IMR-90 (cell line): ENCODE data around the gene GAL3ST3. TPM values are rescaled to one million over a fixed set of nuclear protein-coding genes. Genes with fewer than 3 reads are reported as not detected.

Source experiments
- ATAC-seq: fragments of 200-7000 bp; cut with Tn5 transposase; 2 replicates; pipeline ENCODE4 v1.9.1; 2020; ENCODE audit warnings: low read depth, mild to moderate bottlenecking, moderate library complexity
- BruUV-seq: library from RNA; stranded (reverse); fragments of 400-500 nt; replicated peaks from 2 replicates; lab custom pipeline; 2021; lab: Mats Ljungman, UMichigan
- CTCF ChIA-PET: fragments of 300-600 bp; formaldehyde crosslinking; extraction: SDS; loops from one replicate; lab custom pipeline; 2021; ENCODE audit warnings: antibody characterized with exemption; lab: Yijun Ruan, JAX
- POLR2A ChIA-PET: fragments of 300-600 bp; sonication (Branson Sonifier 250); formaldehyde crosslinking; loops from one replicate; lab custom pipeline; 2022; ENCODE audit warnings: antibody characterized with exemption; ENCODE audit not compliant: unreplicated experiment; lab: Charles Lee
- DNase-seq: peaks from one replicate; pipeline ENCODE4 v3.0.0; 2013
- H2AFZ ChIP-seq: replicated peaks from 2 replicates; pipeline ENCODE3; 2013; ENCODE audit warnings: low read length, mild to moderate bottlenecking; ENCODE audit not compliant: poor library complexity
- H2AK5ac ChIP-seq: 2 replicates; pipeline ENCODE4 v1.6.1; 2013; ENCODE audit warnings: low read depth, low read length, inconsistent platforms
- H2AK9ac ChIP-seq: replicated peaks from 2 replicates; pipeline ENCODE3; 2013; ENCODE audit warnings: mild to moderate bottlenecking, low read depth, low read length, moderate library complexity; ENCODE audit not compliant: poor library complexity
- H2BK120ac ChIP-seq: 2 replicates; pipeline ENCODE4 v1.6.1; 2013; ENCODE audit warnings: low read depth, low read length, inconsistent platforms
- H2BK15ac ChIP-seq: 3 replicates; pipeline ENCODE4 v1.6.1; 2013; ENCODE audit warnings: low read depth, low read length, inconsistent platforms
- H2BK20ac ChIP-seq: 2 replicates; pipeline ENCODE4 v1.6.1; 2013; ENCODE audit warnings: low read depth, mild to moderate bottlenecking, inconsistent platforms, low read length, moderate library complexity
- H2BK5ac ChIP-seq: 2 replicates; pipeline ENCODE4 v1.6.1; 2013; ENCODE audit warnings: mild to moderate bottlenecking, low read depth, low read length, inconsistent platforms; ENCODE audit not compliant: poor library complexity, severe bottlenecking
- H3K14ac ChIP-seq: replicated peaks from 2 replicates; pipeline ENCODE4 v1.6.1; 2013; ENCODE audit warnings: low read depth, low read length, inconsistent platforms
- H3K18ac ChIP-seq: 2 replicates; pipeline ENCODE4 v1.6.1; 2013; ENCODE audit warnings: low read depth, low read length, control low read depth
- H3K23ac ChIP-seq: 2 replicates; pipeline ENCODE4 v1.6.1; 2013; ENCODE audit warnings: low read depth, low read length, inconsistent platforms
- H3K27ac ChIP-seq: 2 replicates; pipeline ENCODE4 v1.5.1; 2013; ENCODE audit warnings: mild to moderate bottlenecking, control low read depth, low read length; ENCODE audit not compliant: insufficient read depth
- H3K27me3 ChIP-seq: 2 replicates; pipeline ENCODE4 v1.6.1; 2013; ENCODE audit warnings: low read length; ENCODE audit not compliant: control insufficient read depth, insufficient read depth
- H3K36me3 ChIP-seq: 2 replicates; pipeline ENCODE4 v1.6.1; 2013; ENCODE audit warnings: low read length, mixed read lengths; ENCODE audit not compliant: control insufficient read depth, insufficient read depth
- H3K4ac ChIP-seq: 2 replicates; pipeline ENCODE4 v1.6.1; 2013; ENCODE audit warnings: low read depth, low read length, inconsistent platforms
- H3K4me1 ChIP-seq: 2 replicates; pipeline ENCODE4 v1.6.1; 2013; ENCODE audit warnings: low read length, mixed read lengths; ENCODE audit not compliant: control insufficient read depth, insufficient read depth
- H3K4me2 ChIP-seq: 2 replicates; pipeline ENCODE4 v1.6.1; 2013; ENCODE audit warnings: low read depth, mild to moderate bottlenecking, control low read depth, low read length, moderate library complexity
- H3K4me3 ChIP-seq: 2 replicates; pipeline ENCODE4 v1.5.1; 2013; ENCODE audit warnings: low read depth, mild to moderate bottlenecking, control low read depth, low read length, moderate library complexity; ENCODE audit not compliant: insufficient read depth
- H3K56ac ChIP-seq: 2 replicates; pipeline ENCODE4 v1.6.1; 2013; ENCODE audit warnings: low read length, inconsistent platforms; ENCODE audit not compliant: insufficient read depth; ENCODE audit errors: extremely low read depth
- H3K79me1 ChIP-seq, 2 experiments: 2 replicates each; pipeline ENCODE4 v1.6.1; 2013; ENCODE audit warnings: low read length in 2 of 2, inconsistent platforms in 1 of 2, low read depth in 1 of 2
- H3K9ac ChIP-seq: 2 replicates; pipeline ENCODE4 v1.6.1; 2013; ENCODE audit warnings: low read depth, low read length, control low read depth
- H3K9me1 ChIP-seq: 2 replicates; pipeline ENCODE4 v1.6.1; 2013; ENCODE audit warnings: low read length, inconsistent platforms; ENCODE audit not compliant: insufficient read depth
- H3K9me3 ChIP-seq: 2 replicates; pipeline ENCODE4 v1.6.1; 2013; ENCODE audit warnings: low read length; ENCODE audit not compliant: control insufficient read depth, insufficient read depth
- H4K20me1 ChIP-seq: 2 replicates; pipeline ENCODE4 v1.6.1; 2013; ENCODE audit warnings: low read length, inconsistent platforms; ENCODE audit not compliant: insufficient read depth
- H4K5ac ChIP-seq: 2 replicates; pipeline ENCODE4 v1.6.1; 2013; ENCODE audit warnings: mild to moderate bottlenecking, low read depth, low read length, control low read depth
- H4K8ac ChIP-seq, 2 experiments: 2 replicates each; pipeline ENCODE4 v1.6.1; 2013; ENCODE audit warnings: low read depth in 2 of 2, low read length in 2 of 2, control low read depth in 1 of 2, inconsistent platforms in 1 of 2
- H4K91ac ChIP-seq: 2 replicates; pipeline ENCODE4 v1.6.1; 2013; ENCODE audit warnings: low read depth, low read length, inconsistent platforms; ENCODE audit not compliant: insufficient read depth
- MAZ ChIP-seq: IDR thresholded peaks from 2 replicates; pipeline ENCODE4 v1.6.1; 2012; ENCODE audit warnings: low read depth, mild to moderate bottlenecking, low read length, improper control_type of control experiment, moderate library complexity, borderline replicate concordance
- MXI1 ChIP-seq: IDR thresholded peaks from 2 replicates; pipeline ENCODE4 v1.6.1; 2012; ENCODE audit warnings: low read depth, mild to moderate bottlenecking, low read length, moderate library complexity, borderline replicate concordance
- POLR2A ChIP-seq: IDR thresholded peaks from 2 replicates; pipeline ENCODE4 v1.6.1; 2012; ENCODE audit warnings: mild to moderate bottlenecking, low read depth, low read length
- RAD21 ChIP-seq: IDR thresholded peaks from 2 replicates; pipeline ENCODE4 v1.6.1; 2012; ENCODE audit warnings: low read length, improper control_type of control experiment
- WGBS, 2 experiments: methylation state at CpG; one replicate each; pipeline versions ENCODE4 v1.1.5 to v1.1.7; 2013; ENCODE audit warnings: missing lambda C conversion rate in 2 of 2; ENCODE audit not compliant: insufficient read length in 1 of 2; ENCODE audit errors: extremely low coverage in 2 of 2; 5-methylcytosine and 5-hydroxymethylcytosine counted together
- dilution Hi-C: fragments of 300-500 bp; cut with HindIII; formaldehyde crosslinking; loops from one replicate; pipeline ENCODE4 v1.14.3; 2018; ENCODE audit warnings: low sequenced_read_pairs; ENCODE audit not compliant: unreplicated experiment
- in situ Hi-C: fragments of 300-500 bp; cut with MboI; formaldehyde crosslinking; loops from 3 replicates; pipeline ENCODE4 v1.14.3; 2019; ENCODE audit warnings: low sequenced_read_pairs, inconsistent platforms, mixed read lengths
- intact Hi-C: fragments of 100-400 bp; cut with micrococcal nuclease; formaldehyde crosslinking; loops from 2 replicates; pipeline ENCODE4 v1.10.0; 2022
- polyA plus RNA-seq, 3 experiments: library from polyadenylated mRNA; depleted of rRNA; stranded (reverse); fragments of >200 nt; gene quantifications; 2 replicates each; pipeline ENCODE4 v1.2.3, GENCODE V29; 2012; ENCODE audit warnings: low replicate concordance in 1 of 3
- total RNA-seq: library from RNA; depleted of rRNA; stranded (reverse); fragments of >200 nt; gene quantifications from 2 replicates; pipeline ENCODE4 v1.2.3, GENCODE V29; 2012
- TF ChIP-seq, protein P1 (sequence below): fragments of 150-350 bp; IDR thresholded peaks from 2 replicates; pipeline ENCODE4 v1.6.1; 2016; ENCODE audit warnings: low read depth, mild to moderate bottlenecking, low read length, moderate library complexity, borderline replicate concordance

Gene GAL3ST3
- total and polyA plus RNA-seq, 2 of the 4 experiments (the other 2 are of a cell fraction), result 0.19 TPM; not detected in 1

DNA sequence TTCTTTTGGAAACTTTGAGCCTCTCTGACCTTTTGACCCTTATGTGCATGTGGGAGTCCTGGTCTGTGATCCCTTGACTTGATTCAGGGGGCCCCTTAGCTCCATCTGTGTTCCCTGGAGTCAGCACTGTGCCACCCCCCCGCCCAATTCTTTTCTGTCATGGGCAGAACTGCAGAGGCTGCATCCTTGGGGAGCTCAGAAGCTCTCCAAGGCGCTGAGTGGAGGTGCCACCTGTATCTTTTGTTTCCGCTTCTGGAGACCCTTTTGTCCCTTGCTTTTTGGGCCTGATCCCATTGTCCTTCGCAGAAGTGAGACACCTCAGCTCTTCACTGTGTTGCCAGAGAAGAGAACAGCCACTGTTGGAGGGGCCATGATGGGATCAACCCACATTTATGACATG, 18.7 kb upstream of the GAL3ST3 start:
- POLR2A ChIA-PET, result no interaction called here
- intact Hi-C loops, result no loop called here
- H4K20me1 ChIP-seq, result peaks cover 27% of the 10 kb centered on the region

More for the DNA sequence above, 18.7 kb upstream of the GAL3ST3 start:
- Histone ChIP-seq H3K27ac (no peak overlapping the region), H3K9ac (no peak overlapping the region), H2BK120ac (no peak overlapping the region), H3K4me2 (no peak overlapping the region), H2BK5ac (no peak overlapping the region), H4K8ac (no peak overlapping the region), H3K23ac (peak overlapping the region; percentile 7; the same call in 1 of the 2 replicates), H3K4me3 (no peak overlapping the region), H3K9me3 (no peaks in the 10 kb centered on the region), H3K14ac (no peak overlapping the region), H3K36me3 (peaks cover 50% of the 10 kb centered on the region), H3K79me1 (peaks cover 25 to 60% of the 10 kb centered on the region in 2 experiments), H3K18ac (no peak overlapping the region), H2AK9ac (peak overlapping the region; percentile 68), H4K5ac (no peak overlapping the region), H3K4ac (no peak overlapping the region), H2AK5ac (no peak overlapping the region), H2BK15ac (no peak overlapping the region), H4K91ac (no peak overlapping the region), H2BK20ac (no peak overlapping the region), H2AFZ (no peak overlapping the region), H3K4me1 (peaks cover 12% of the 10 kb centered on the region), H3K27me3 (no peaks in the 10 kb centered on the region), H3K56ac (no peak overlapping the region), H3K9me1 (peaks cover 12% of the 10 kb centered on the region)
- dilution Hi-C loops, result no loop called here
- 90% methylated on average over 2 of the region's 4 CpGs; no CpG with 5 or more reads in 1 of the 2 experiments for WGBS, 2 experiments
- no peak for DNase-seq
- no peak for ATAC-seq
- CTCF ChIA-PET, result interaction anchor here (1.0 to 2.5 kb wide), 2 partner anchors 16 to 21 kb away, joined by 3 to 11 read pairs; partner anchors contain the start of gene SF3B2
- TF ChIP-seq, protein P1, sequence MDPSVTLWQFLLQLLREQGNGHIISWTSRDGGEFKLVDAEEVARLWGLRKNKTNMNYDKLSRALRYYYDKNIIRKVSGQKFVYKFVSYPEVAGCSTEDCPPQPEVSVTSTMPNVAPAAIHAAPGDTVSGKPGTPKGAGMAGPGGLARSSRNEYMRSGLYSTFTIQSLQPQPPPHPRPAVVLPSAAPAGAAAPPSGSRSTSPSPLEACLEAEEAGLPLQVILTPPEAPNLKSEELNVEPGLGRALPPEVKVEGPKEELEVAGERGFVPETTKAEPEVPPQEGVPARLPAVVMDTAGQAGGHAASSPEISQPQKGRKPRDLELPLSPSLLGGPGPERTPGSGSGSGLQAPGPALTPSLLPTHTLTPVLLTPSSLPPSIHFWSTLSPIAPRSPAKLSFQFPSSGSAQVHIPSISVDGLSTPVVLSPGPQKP, result no peak
- no peak for TF ChIP-seq MXI1
- no peak for TF ChIP-seq RAD21
- TF ChIP-seq MAZ, result no peak
- no peak for TF ChIP-seq POLR2A
- no TSS peak for BruUV-seq
- in situ Hi-C loops, result no loop called here
